SK-N-SH treated with all-trans-retinoic acid at 6 μM for 48 hours (cell line): ENCODE data around the gene SOD1.

Source experiments
- ATAC-seq: fragments of 200-7000 bp; cut with Tn5 transposase; 3 replicates; pipeline ENCODE4 v1.9.1; 2020; ENCODE audit warnings: mild to moderate bottlenecking, moderate library complexity
- ARNTL ChIP-seq: fragments of 450-650 bp; formaldehyde crosslinking; IDR thresholded peaks from 2 replicates; pipeline ENCODE4 v1.5.0; 2020; ENCODE audit warnings: low read depth, mild to moderate bottlenecking, moderate library complexity, borderline replicate concordance
- BACH2 ChIP-seq: fragments of 250-450 bp; sonication (Bioruptor Pico); IDR thresholded peaks from 2 replicates; pipeline ENCODE4 v1.9.0; 2021; ENCODE audit warnings: mild to moderate bottlenecking, borderline replicate concordance
- CSDC2 ChIP-seq: fragments of 250-450 bp; sonication (Bioruptor Pico); IDR thresholded peaks from 2 replicates; pipeline ENCODE4 v1.5.0; 2020; ENCODE audit warnings: mild to moderate bottlenecking, moderate library complexity
- ESRRG ChIP-seq: fragments of 250-450 bp; sonication (Bioruptor Pico); IDR thresholded peaks from 2 replicates; pipeline ENCODE4 v1.6.1; 2021; ENCODE audit warnings: mild to moderate bottlenecking
- GLIS3 ChIP-seq: fragments of 250-450 bp; sonication (Bioruptor Pico); IDR thresholded peaks from 2 replicates; pipeline ENCODE4 v1.5.0; 2020; ENCODE audit warnings: mild to moderate bottlenecking, moderate library complexity
- ISL1 ChIP-seq: fragments of 250-450 bp; sonication (Bioruptor Pico); IDR thresholded peaks from 2 replicates; pipeline ENCODE4 v2.1.2; 2022; ENCODE audit warnings: mild to moderate bottlenecking, moderate library complexity
- OSR1 ChIP-seq: fragments of 250-450 bp; sonication (Bioruptor Pico); IDR thresholded peaks from 2 replicates; pipeline ENCODE4 v1.8.0; 2022; ENCODE audit warnings: moderate library complexity, mild to moderate bottlenecking, inconsistent platforms
- PATZ1 ChIP-seq: fragments of 250-450 bp; sonication (Bioruptor Pico); IDR thresholded peaks from 2 replicates; pipeline ENCODE4 v1.8.0; 2020; ENCODE audit warnings: mild to moderate bottlenecking, moderate library complexity, borderline replicate concordance
- RARB ChIP-seq: fragments of 250-450 bp; sonication (Bioruptor Pico); IDR thresholded peaks from 2 replicates; pipeline ENCODE4 v1.8.0; 2021; ENCODE audit warnings: mild to moderate bottlenecking, moderate library complexity
- SNAI2 ChIP-seq: fragments of 250-450 bp; sonication (Bioruptor Pico); IDR thresholded peaks from 2 replicates; pipeline ENCODE4 v1.5.0; 2020; ENCODE audit warnings: mild to moderate bottlenecking, moderate library complexity
- TCF4 ChIP-seq: fragments of 250-450 bp; sonication (Bioruptor Pico); IDR thresholded peaks from 2 replicates; pipeline ENCODE4 v1.8.0; 2021; ENCODE audit warnings: mild to moderate bottlenecking, moderate library complexity, borderline replicate concordance
- TOX ChIP-seq: fragments of 250-450 bp; sonication (Bioruptor Pico); IDR thresholded peaks from 2 replicates; pipeline ENCODE4 v1.8.0; 2021; ENCODE audit warnings: mild to moderate bottlenecking, moderate library complexity, borderline replicate concordance
- ZC3H10 ChIP-seq: fragments of 250-450 bp; sonication (Bioruptor Pico); IDR thresholded peaks from 2 replicates; pipeline ENCODE4 v1.5.1; 2021; ENCODE audit warnings: mild to moderate bottlenecking, moderate library complexity
- ZFP3 ChIP-seq: fragments of 250-450 bp; sonication (Bioruptor Pico); IDR thresholded peaks from 2 replicates; pipeline ENCODE4 v1.5.0; 2020; ENCODE audit warnings: mild to moderate bottlenecking, moderate library complexity
- ZFP30 ChIP-seq: fragments of 450-650 bp; formaldehyde crosslinking; IDR thresholded peaks from 2 replicates; pipeline ENCODE4 v1.5.0; 2022; ENCODE audit warnings: mild to moderate bottlenecking, moderate library complexity
- ZNF565 ChIP-seq: fragments of 450-650 bp; formaldehyde crosslinking; conservative IDR thresholded peaks from 2 replicates; pipeline ENCODE4 v1.5.0; 2020; ENCODE audit warnings: low read depth, mild to moderate bottlenecking, moderate library complexity
- ZNF70 ChIP-seq: fragments of 450-650 bp; formaldehyde crosslinking; IDR thresholded peaks from 2 replicates; pipeline ENCODE4 v1.5.0; 2020; ENCODE audit warnings: mild to moderate bottlenecking, moderate library complexity
- TF ChIP-seq, protein P1 (sequence below): fragments of 250-450 bp; sonication (Bioruptor Pico); IDR thresholded peaks from 2 replicates; pipeline ENCODE4 v1.5.1; 2020; ENCODE audit warnings: low read depth, mild to moderate bottlenecking, moderate library complexity
- TF ChIP-seq, protein P2 (sequence below): fragments of 250-450 bp; sonication (Bioruptor Pico); IDR thresholded peaks from 2 replicates; pipeline ENCODE4 v1.5.0; 2020; ENCODE audit warnings: mild to moderate bottlenecking, moderate library complexity
- TF ChIP-seq, protein P3 (sequence below): fragments of 250-450 bp; sonication (Bioruptor Pico); IDR thresholded peaks from 2 replicates; pipeline ENCODE4 v1.5.1; 2021; ENCODE audit warnings: mild to moderate bottlenecking, moderate library complexity

SOD1 gene

DNA sequence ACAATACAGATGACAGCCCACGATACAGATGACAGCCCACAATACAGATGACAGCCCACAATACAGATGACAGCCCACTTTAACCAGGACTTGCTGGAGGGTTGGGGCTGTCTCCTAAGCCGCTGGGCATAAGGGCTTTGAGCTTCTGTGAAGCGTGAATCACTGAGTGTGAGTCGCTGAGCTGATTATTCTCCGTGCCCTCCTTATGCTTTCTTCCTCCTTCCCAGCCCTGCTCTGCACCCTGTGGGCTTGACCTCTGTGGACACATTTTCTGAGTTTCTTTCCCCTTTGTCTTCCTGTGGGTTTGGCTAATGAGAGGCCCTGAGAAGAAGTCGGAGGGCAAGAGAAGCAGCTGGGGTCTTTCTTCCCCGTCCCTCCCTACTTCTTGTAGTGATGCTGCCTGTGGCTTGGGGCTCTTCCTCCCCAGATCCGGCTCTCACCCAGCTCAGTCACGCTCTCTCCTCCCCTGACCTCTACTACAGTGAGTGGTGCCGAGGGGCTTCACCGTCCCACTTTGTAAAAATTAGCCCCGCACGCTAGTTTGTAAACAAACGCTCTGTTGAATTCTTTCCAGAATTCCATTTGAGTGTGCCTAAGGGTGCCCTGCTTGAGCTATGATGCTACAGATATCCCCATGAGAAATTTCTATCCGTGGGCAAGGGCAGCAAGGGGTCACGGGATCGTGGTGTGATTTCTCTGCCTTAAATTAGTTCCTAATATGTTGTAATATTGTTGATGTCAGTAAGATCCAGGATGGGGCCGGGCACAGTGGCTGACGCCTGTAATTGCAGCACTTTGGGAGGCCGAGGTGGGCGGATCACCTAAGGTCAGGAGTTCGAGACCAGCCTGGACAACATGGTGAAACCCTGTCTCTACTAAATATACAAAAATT, 46.4 kb upstream of the SOD1 start:
- TF ChIP-seq ISL1 (CRISPR knock-in tag) (no peak), ESRRG (CRISPR knock-in tag) (no peak), CSDC2 (CRISPR knock-in tag) (no peak), ZFP30 (no peak), TCF4 (CRISPR knock-in tag) (no peak), GLIS3 (CRISPR knock-in tag) (no peak), ARNTL (CRISPR knock-in tag) (no peak), OSR1 (CRISPR knock-in tag) (no peak), ZFP3 (CRISPR knock-in tag) (no peak), RARB (CRISPR knock-in tag) (no peak)
- ATAC-seq = peak; percentile 40; the same call in 1 of the 3 replicates

DNA sequence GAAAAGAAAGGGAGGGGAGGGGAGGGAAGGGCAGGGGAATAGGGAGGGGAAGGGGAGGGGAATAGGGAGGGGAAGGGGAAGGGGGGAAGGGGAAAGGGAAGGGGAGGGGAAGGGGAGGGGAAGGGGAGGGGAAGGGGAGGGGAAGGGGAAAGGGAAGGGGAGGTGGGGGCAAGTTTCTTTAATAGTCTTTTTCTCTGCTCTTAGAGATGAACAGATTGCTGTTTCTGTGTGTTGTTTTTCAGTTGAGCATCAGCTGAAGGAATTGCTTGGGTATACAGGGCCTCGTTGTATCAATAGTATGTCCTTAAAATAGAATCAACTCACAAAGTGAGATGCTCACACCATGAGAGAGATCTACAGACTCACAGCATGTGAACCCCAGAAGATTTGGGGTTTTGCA, 44.8 kb upstream of the SOD1 start:
- ATAC-seq = no peak
- no peak for TF ChIP-seq TOX (CRISPR knock-in tag)
- TF ChIP-seq, protein P1, sequence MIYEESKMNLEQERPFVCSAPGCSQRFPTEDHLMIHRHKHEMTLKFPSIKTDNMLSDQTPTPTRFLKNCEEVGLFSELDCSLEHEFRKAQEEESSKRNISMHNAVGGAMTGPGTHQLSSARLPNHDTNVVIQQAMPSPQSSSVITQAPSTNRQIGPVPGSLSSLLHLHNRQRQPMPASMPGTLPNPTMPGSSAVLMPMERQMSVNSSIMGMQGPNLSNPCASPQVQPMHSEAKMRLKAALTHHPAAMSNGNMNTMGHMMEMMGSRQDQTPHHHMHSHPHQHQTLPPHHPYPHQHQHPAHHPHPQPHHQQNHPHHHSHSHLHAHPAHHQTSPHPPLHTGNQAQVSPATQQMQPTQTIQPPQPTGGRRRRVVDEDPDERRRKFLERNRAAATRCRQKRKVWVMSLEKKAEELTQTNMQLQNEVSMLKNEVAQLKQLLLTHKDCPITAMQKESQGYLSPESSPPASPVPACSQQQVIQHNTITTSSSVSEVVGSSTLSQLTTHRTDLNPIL (CRISPR knock-in tag) = no peak
- TF ChIP-seq ZNF70 (CRISPR knock-in tag) = no peak
- no peak for TF ChIP-seq BACH2 (CRISPR knock-in tag)
- no peak for TF ChIP-seq SNAI2 (CRISPR knock-in tag)
- no peak for TF ChIP-seq PATZ1 (CRISPR knock-in tag)

- ATAC-seq = no peak
- TF ChIP-seq SNAI2 (CRISPR knock-in tag) (no peak), ZNF565 (CRISPR knock-in tag) (no peak), ZC3H10 (CRISPR knock-in tag) (no peak)
Measured at GRCh38 chr21:31616216-31616615, 43.3 kb upstream of the SOD1 start.

DNA sequence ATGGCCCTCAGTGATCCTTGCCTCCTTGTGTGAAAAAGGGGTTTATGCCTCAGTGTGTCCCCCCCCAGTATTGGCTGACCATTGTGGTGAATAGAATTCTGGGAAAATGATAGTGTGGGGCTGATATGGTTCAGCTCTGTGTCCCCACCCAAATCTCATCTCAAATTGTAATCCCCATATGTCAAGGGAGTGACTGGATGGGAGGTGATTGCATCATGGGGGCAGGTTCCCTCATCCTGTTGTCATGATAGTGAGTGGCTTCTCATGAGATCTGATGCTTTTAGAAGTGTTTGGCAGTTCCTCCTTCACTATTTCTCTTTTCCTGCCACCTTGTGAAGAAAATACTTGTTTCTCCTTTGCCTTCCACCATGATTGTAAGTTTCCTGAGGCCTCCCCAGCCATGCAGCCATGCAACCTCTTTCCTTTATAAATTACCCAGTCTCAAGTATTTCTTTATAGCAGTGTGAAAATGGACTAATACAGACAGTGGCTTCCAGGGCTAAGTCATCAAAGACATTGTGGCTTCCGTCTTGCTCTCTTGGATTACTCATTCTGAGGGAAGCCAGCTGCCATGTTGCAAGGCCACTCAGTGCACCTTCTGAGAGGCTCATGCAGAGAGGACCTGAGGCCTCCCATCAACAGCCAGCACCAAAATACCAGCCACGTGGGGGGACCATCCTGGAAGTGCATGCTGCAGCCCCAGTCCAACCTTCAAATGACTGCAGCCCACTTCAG, 40.6 kb upstream of the SOD1 start:
- TF ChIP-seq RARB (CRISPR knock-in tag) (no peak), ZC3H10 (CRISPR knock-in tag) (no peak), OSR1 (CRISPR knock-in tag) (no peak), PATZ1 (CRISPR knock-in tag) (no peak), SNAI2 (CRISPR knock-in tag) (no peak), GLIS3 (CRISPR knock-in tag) (no peak), CSDC2 (CRISPR knock-in tag) (no peak), ZNF70 (CRISPR knock-in tag) (no peak), BACH2 (CRISPR knock-in tag) (no peak), ISL1 (CRISPR knock-in tag) (no peak)
- TF ChIP-seq, protein P1 (CRISPR knock-in tag) = no peak
- TF ChIP-seq, protein P2, sequence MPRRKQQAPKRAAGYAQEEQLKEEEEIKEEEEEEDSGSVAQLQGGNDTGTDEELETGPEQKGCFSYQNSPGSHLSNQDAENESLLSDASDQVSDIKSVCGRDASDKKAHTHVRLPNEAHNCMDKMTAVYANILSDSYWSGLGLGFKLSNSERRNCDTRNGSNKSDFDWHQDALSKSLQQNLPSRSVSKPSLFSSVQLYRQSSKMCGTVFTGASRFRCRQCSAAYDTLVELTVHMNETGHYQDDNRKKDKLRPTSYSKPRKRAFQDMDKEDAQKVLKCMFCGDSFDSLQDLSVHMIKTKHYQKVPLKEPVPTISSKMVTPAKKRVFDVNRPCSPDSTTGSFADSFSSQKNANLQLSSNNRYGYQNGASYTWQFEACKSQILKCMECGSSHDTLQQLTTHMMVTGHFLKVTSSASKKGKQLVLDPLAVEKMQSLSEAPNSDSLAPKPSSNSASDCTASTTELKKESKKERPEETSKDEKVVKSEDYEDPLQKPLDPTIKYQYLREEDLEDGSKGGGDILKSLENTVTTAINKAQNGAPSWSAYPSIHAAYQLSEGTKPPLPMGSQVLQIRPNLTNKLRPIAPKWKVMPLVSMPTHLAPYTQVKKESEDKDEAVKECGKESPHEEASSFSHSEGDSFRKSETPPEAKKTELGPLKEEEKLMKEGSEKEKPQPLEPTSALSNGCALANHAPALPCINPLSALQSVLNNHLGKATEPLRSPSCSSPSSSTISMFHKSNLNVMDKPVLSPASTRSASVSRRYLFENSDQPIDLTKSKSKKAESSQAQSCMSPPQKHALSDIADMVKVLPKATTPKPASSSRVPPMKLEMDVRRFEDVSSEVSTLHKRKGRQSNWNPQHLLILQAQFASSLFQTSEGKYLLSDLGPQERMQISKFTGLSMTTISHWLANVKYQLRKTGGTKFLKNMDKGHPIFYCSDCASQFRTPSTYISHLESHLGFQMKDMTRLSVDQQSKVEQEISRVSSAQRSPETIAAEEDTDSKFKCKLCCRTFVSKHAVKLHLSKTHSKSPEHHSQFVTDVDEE (CRISPR knock-in tag) = no peak
- TF ChIP-seq, protein P3, sequence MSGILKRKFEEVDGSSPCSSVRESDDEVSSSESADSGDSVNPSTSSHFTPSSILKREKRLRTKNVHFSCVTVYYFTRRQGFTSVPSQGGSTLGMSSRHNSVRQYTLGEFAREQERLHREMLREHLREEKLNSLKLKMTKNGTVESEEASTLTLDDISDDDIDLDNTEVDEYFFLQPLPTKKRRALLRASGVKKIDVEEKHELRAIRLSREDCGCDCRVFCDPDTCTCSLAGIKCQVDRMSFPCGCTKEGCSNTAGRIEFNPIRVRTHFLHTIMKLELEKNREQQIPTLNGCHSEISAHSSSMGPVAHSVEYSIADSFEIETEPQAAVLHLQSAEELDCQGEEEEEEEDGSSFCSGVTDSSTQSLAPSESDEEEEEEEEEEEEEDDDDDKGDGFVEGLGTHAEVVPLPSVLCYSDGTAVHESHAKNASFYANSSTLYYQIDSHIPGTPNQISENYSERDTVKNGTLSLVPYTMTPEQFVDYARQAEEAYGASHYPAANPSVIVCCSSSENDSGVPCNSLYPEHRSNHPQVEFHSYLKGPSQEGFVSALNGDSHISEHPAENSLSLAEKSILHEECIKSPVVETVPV (CRISPR knock-in tag) = no peak
- ATAC-seq = no peak
